Breast epithelium (tissue), 4 donors: ENCODE results near the gene EFCAB8. TPM values are rescaled to one million over a fixed set of nuclear protein-coding genes. Genes with fewer than 3 reads are reported as not detected.

Source experiments
- DNase-seq, 2 donors: peaks; one replicate each; pipeline ENCODE4 v3.0.0-alpha.2; 2019; ENCODE audit warnings: low spot score in 2 of 2
- H3K27ac ChIP-seq, 2 donors: fragments of 200-600 bp; sonication (generic) in 1 of 2; one replicate each; pipeline ENCODE4 v1.5.1; 2016 to 2019; ENCODE audit warnings: mild to moderate bottlenecking in 1 of 2
- H3K27me3 ChIP-seq, 2 donors: fragments of 200-600 bp; sonication (generic) in 1 of 2; one replicate each; pipeline versions ENCODE4 v1.5.1 to v1.6.0; 2017 to 2019; ENCODE audit warnings: control low read depth in 1 of 2, mild to moderate bottlenecking in 1 of 2
- H3K36me3 ChIP-seq: fragments of 200-600 bp; one replicate; pipeline ENCODE4 v1.5.1; 2019
- H3K4me1 ChIP-seq, 2 donors: fragments of 200-600 bp; sonication (generic); one replicate each; pipeline ENCODE4 v1.5.1; 2016 to 2019; ENCODE audit warnings: control low read depth in 1 of 2
- H3K4me3 ChIP-seq, 3 donors: fragments of 200-600 bp; sonication (generic); 1 replicate in 2 of 3; 2 replicates in 1 of 3; pipeline ENCODE4 v1.5.1; 2016 to 2019; ENCODE audit warnings: mild to moderate bottlenecking in 3 of 3, moderate library complexity in 2 of 3
- H3K9me3 ChIP-seq, 2 donors: fragments of 200-600 bp; sonication (generic) in 1 of 2; one replicate each; pipeline ENCODE4 v1.5.1; 2016 to 2019; ENCODE audit warnings: control low read depth in 1 of 2
- POLR2A ChIP-seq: fragments of 450-650 bp; IDR thresholded peaks from one replicate; pipeline ENCODE4 v1.6.1; 2016; ENCODE audit warnings: antibody characterized with exemption, mild to moderate bottlenecking, moderate library complexity
- POLR2AphosphoS5 ChIP-seq, 3 donors: sonication (generic); formaldehyde crosslinking; IDR thresholded peaks; one replicate each; pipeline ENCODE4 v1.6.1; 2017; ENCODE audit warnings: antibody characterized with exemption in 3 of 3
- intact Hi-C: fragments of 100-400 bp; cut with DNase I; formaldehyde crosslinking; loops from one replicate; pipeline ENCODE4 v1.15.1; 2023; ENCODE audit warnings: low total_unique reads
- total RNA-seq, 3 donors: library from RNA; depleted of rRNA; stranded (reverse); fragments of >200 nt; gene quantifications; one replicate each; pipeline ENCODE4 v1.1.0, GENCODE V29; 2016
- TF ChIP-seq, protein P1 (sequence below), 3 donors: fragments of 450-650 bp; IDR thresholded peaks; one replicate each; pipeline ENCODE4 v1.5.1; 2016 to 2017; ENCODE audit warnings: antibody characterized with exemption in 3 of 3, mild to moderate bottlenecking in 3 of 3, moderate library complexity in 3 of 3

Gene EFCAB8
- total RNA-seq, 3 donors from 2014 or later: 0.32 TPM; not detected in 2

DNA sequence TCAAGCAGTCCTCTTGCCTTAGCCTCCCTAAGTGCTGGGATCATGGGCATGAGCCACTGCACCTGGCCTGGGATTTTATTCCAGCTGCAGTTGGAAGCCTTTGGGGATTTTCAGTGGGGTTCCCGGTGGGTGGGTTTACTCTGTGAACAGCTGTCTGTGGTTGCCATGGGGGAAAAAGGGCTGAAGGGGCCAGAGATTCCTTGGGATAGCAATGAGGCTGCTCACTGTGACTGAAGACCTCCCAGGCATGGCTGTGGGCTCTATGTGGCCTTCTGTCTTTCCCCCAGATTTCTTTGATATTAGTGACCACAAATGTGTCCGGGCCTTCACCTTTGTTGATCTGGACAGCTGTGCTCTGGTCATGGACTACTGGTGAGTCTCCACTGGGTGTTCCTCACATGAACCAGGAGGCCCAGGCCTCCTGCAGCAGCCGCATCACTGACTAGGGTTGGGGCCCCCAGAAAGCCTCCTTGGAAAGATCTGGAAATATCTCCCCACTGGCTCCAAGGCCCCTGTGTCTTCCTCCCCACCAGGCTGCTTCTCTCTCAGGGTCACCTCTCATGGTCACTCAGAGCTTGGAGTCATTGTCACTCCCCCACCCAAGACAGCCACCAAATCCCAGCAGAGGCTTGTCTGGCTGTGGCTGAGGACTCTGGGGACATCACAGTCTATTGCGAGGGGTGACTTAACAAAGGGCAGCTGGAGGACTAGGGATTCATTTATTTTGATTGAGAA lies 33.4 kb downstream of the EFCAB8 start:
- no peaks in the 10 kb centered on the region for H3K36me3 ChIP-seq
- intact Hi-C loops: loop anchor here (5.0 kb wide), 1 partner anchor 70 kb away; no protein-coding TSS in a partner anchor
- H3K4me3 ChIP-seq: no peak overlapping the region
- TF ChIP-seq POLR2AphosphoS5 (IDR thresholded peaks at IDR 0.05): no peak
- TF ChIP-seq, protein P1, sequence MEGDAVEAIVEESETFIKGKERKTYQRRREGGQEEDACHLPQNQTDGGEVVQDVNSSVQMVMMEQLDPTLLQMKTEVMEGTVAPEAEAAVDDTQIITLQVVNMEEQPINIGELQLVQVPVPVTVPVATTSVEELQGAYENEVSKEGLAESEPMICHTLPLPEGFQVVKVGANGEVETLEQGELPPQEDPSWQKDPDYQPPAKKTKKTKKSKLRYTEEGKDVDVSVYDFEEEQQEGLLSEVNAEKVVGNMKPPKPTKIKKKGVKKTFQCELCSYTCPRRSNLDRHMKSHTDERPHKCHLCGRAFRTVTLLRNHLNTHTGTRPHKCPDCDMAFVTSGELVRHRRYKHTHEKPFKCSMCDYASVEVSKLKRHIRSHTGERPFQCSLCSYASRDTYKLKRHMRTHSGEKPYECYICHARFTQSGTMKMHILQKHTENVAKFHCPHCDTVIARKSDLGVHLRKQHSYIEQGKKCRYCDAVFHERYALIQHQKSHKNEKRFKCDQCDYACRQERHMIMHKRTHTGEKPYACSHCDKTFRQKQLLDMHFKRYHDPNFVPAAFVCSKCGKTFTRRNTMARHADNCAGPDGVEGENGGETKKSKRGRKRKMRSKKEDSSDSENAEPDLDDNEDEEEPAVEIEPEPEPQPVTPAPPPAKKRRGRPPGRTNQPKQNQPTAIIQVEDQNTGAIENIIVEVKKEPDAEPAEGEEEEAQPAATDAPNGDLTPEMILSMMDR (IDR thresholded peaks at IDR 0.05): no peak
- no peak for TF ChIP-seq POLR2A
- no peak for DNase-seq
- H3K27ac ChIP-seq: no peak overlapping the region
- no peaks in the 10 kb centered on the region for H3K27me3 ChIP-seq
- no peaks in the 10 kb centered on the region for H3K9me3 ChIP-seq
- H3K4me1 ChIP-seq: no peaks in the 10 kb centered on the region

DNA sequence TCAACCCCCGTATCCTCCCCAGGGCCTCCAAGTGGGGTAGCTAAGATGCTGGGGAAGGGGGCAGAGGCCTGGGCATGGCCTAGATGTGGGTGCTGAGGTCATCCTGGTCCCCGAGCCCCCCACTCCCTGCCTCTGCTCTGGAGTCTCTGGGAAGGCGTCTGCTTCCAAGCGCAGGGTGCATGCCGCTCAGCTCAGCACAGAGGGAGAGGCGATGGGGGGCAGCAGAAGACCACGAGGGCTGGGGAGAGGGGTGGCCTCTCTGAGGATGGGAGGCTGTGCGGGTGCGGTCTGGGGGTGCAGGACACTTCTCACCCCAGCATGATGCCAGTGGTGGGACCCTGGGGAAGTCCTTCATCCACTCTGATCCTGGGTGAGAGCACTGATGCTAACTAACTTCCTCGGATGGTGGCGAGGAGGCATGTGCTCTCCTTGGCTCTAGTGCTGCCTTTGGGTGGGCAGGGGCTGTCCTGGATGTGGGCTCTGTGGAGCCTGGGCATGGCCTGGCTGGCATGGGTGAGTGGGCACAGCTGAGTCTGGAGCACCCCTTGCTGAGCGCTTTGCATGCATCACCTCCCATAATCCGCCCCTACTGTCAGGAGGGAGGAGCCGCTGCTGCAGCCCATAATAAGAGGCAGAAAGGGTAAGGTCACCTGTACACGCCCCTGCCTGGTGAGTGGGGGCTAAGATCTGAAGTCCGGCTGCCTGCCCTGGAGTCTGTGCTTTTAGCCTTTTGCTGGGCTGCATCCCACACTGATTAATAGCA lies 34.7 kb downstream of the EFCAB8 start:
- Histone ChIP-seq H3K4me1 (no peaks in the 10 kb centered on the region), H3K36me3 (no peaks in the 10 kb centered on the region), H3K9me3 (no peaks in the 10 kb centered on the region), H3K27me3 (no peaks in the 10 kb centered on the region), H3K27ac (no peak overlapping the region), H3K4me3 (no peak overlapping the region)
- TF ChIP-seq POLR2A (no peak), POLR2AphosphoS5 (IDR thresholded peaks at IDR 0.05) (no peak)
- TF ChIP-seq, protein P1 (IDR thresholded peaks at IDR 0.05): no peak
- no peak for DNase-seq
- intact Hi-C loops: loop anchor here (5.0 kb wide), 1 partner anchor 69 kb away; no protein-coding TSS in a partner anchor

DNA sequence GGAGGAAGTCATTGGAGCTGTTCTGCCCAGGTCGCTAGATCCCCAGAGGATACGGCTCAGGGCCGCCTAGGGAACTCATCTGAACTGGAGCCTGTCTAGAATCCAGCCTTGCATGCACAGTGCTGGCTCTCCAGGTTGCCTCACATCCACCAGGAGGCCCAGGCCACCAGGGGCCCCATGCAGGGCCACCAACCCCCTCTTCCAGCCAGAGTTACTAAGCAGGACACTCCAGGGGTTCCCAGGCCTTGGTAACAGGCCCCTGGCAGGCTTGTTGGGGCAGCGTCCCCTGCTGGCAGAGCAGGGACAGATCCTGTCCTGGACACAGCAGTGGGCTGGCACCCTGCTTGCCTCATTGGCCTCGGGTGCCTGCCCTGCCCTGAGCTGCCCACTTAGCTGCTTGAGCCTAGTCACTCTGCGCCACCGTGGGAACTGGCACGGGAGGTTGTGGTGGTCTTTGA lies 35.3 kb downstream of the EFCAB8 start:
- H3K36me3 ChIP-seq: no peaks in the 10 kb centered on the region
- DNase-seq: no peak
- H3K9me3 ChIP-seq: no peaks in the 10 kb centered on the region
- no peaks in the 10 kb centered on the region for H3K27me3 ChIP-seq
- TF ChIP-seq, protein P1 (IDR thresholded peaks at IDR 0.05): no peak
- TF ChIP-seq POLR2A (no peak), POLR2AphosphoS5 (IDR thresholded peaks at IDR 0.05) (no peak)
- H3K4me3 ChIP-seq: no peak overlapping the region
- no peaks in the 10 kb centered on the region for H3K4me1 ChIP-seq
- H3K27ac ChIP-seq: no peak overlapping the region
- intact Hi-C loops: loop anchor here (5.0 kb wide), 1 partner anchor 68 kb away; no protein-coding TSS in a partner anchor

DNA sequence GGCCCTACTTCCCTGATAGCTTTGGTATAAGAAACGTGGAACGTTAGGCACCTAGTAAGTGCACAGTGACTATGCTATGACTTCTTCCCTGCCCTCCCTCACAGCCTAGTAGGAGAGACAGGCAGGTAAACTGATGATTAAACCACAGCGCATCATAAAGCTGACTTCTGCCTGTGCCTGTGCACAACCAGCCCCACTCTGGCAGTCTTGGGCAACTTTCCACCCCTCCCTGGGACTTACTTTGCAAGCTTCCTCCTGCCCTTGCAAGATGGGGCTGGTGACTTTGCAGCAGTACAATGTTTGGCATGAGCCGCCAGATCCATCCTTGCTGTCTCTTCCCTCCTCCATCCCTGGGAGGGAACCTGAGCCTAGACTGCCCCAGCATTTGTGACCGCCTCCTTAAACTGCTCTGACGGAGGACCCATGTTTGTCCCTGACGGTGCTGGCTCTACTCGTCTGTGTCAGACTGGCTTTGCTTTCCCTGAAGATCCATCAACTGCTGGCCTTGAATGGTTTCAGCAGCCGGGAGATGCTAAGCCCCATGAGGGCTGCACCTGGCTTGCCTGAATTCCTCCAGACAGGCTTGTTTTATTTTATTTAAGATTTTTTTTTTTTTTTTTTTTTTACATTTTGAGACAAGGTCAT lies 36.1 kb downstream of the EFCAB8 start:
- no peak for TF ChIP-seq POLR2A
- no peak for TF ChIP-seq POLR2AphosphoS5 (IDR thresholded peaks at IDR 0.05)
- TF ChIP-seq, protein P1 (IDR thresholded peaks at IDR 0.05): no peak
- intact Hi-C loops: loop anchor here (5.0 kb wide), 1 partner anchor 67 kb away; no protein-coding TSS in a partner anchor
- Histone ChIP-seq H3K4me3 (no peak overlapping the region), H3K36me3 (no peaks in the 10 kb centered on the region), H3K27ac (no peak overlapping the region), H3K4me1 (no peaks in the 10 kb centered on the region), H3K27me3 (no peaks in the 10 kb centered on the region), H3K9me3 (no peaks in the 10 kb centered on the region)
- DNase-seq: no peak
